IMR-90 (cell line): ENCODE measurements around the gene HS2ST1. TPM values are rescaled to one million over a fixed set of nuclear protein-coding genes. Genes with fewer than 3 reads are reported as not detected.

Experiments
- ATAC-seq: fragments of 200-7000 bp; cut with Tn5 transposase; 2 replicates; pipeline ENCODE4 v1.9.1; 2020; ENCODE audit warnings: low read depth, mild to moderate bottlenecking, moderate library complexity
- BruUV-seq: library from RNA; stranded (reverse); fragments of 400-500 nt; replicated peaks from 2 replicates; lab custom pipeline; 2021; lab: Mats Ljungman, UMichigan
- CTCF ChIA-PET: fragments of 300-600 bp; formaldehyde crosslinking; extraction: SDS; loops from one replicate; lab custom pipeline; 2021; ENCODE audit warnings: antibody characterized with exemption; lab: Yijun Ruan, JAX
- POLR2A ChIA-PET: fragments of 300-600 bp; sonication (Branson Sonifier 250); formaldehyde crosslinking; loops from one replicate; lab custom pipeline; 2022; ENCODE audit warnings: antibody characterized with exemption; ENCODE audit not compliant: unreplicated experiment; lab: Charles Lee
- DNase-seq: peaks from one replicate; pipeline ENCODE4 v3.0.0; 2013
- H2AFZ ChIP-seq: replicated peaks from 2 replicates; pipeline ENCODE3; 2013; ENCODE audit warnings: low read length, mild to moderate bottlenecking; ENCODE audit not compliant: poor library complexity
- H2AK5ac ChIP-seq: 2 replicates; pipeline ENCODE4 v1.6.1; 2013; ENCODE audit warnings: low read depth, low read length, inconsistent platforms
- H2AK9ac ChIP-seq: replicated peaks from 2 replicates; pipeline ENCODE3; 2013; ENCODE audit warnings: mild to moderate bottlenecking, low read depth, low read length, moderate library complexity; ENCODE audit not compliant: poor library complexity
- H2BK120ac ChIP-seq: 2 replicates; pipeline ENCODE4 v1.6.1; 2013; ENCODE audit warnings: low read depth, low read length, inconsistent platforms
- H2BK15ac ChIP-seq: 3 replicates; pipeline ENCODE4 v1.6.1; 2013; ENCODE audit warnings: low read depth, low read length, inconsistent platforms
- H2BK20ac ChIP-seq: 2 replicates; pipeline ENCODE4 v1.6.1; 2013; ENCODE audit warnings: low read depth, mild to moderate bottlenecking, inconsistent platforms, low read length, moderate library complexity
- H2BK5ac ChIP-seq: 2 replicates; pipeline ENCODE4 v1.6.1; 2013; ENCODE audit warnings: mild to moderate bottlenecking, low read depth, low read length, inconsistent platforms; ENCODE audit not compliant: poor library complexity, severe bottlenecking
- H3K14ac ChIP-seq: replicated peaks from 2 replicates; pipeline ENCODE4 v1.6.1; 2013; ENCODE audit warnings: low read depth, low read length, inconsistent platforms
- H3K18ac ChIP-seq: 2 replicates; pipeline ENCODE4 v1.6.1; 2013; ENCODE audit warnings: low read depth, low read length, control low read depth
- H3K23ac ChIP-seq: 2 replicates; pipeline ENCODE4 v1.6.1; 2013; ENCODE audit warnings: low read depth, low read length, inconsistent platforms
- H3K27ac ChIP-seq: 2 replicates; pipeline ENCODE4 v1.5.1; 2013; ENCODE audit warnings: mild to moderate bottlenecking, control low read depth, low read length; ENCODE audit not compliant: insufficient read depth
- H3K27me3 ChIP-seq: 2 replicates; pipeline ENCODE4 v1.6.1; 2013; ENCODE audit warnings: low read length; ENCODE audit not compliant: control insufficient read depth, insufficient read depth
- H3K36me3 ChIP-seq: 2 replicates; pipeline ENCODE4 v1.6.1; 2013; ENCODE audit warnings: low read length, mixed read lengths; ENCODE audit not compliant: control insufficient read depth, insufficient read depth
- H3K4ac ChIP-seq: 2 replicates; pipeline ENCODE4 v1.6.1; 2013; ENCODE audit warnings: low read depth, low read length, inconsistent platforms
- H3K4me1 ChIP-seq: 2 replicates; pipeline ENCODE4 v1.6.1; 2013; ENCODE audit warnings: low read length, mixed read lengths; ENCODE audit not compliant: control insufficient read depth, insufficient read depth
- H3K4me2 ChIP-seq: 2 replicates; pipeline ENCODE4 v1.6.1; 2013; ENCODE audit warnings: low read depth, mild to moderate bottlenecking, control low read depth, low read length, moderate library complexity
- H3K4me3 ChIP-seq: 2 replicates; pipeline ENCODE4 v1.5.1; 2013; ENCODE audit warnings: low read depth, mild to moderate bottlenecking, control low read depth, low read length, moderate library complexity; ENCODE audit not compliant: insufficient read depth
- H3K56ac ChIP-seq: 2 replicates; pipeline ENCODE4 v1.6.1; 2013; ENCODE audit warnings: low read length, inconsistent platforms; ENCODE audit not compliant: insufficient read depth; ENCODE audit errors: extremely low read depth
- H3K79me1 ChIP-seq, 2 experiments: 2 replicates each; pipeline ENCODE4 v1.6.1; 2013; ENCODE audit warnings: low read length in 2 of 2, inconsistent platforms in 1 of 2, low read depth in 1 of 2
- H3K9ac ChIP-seq: 2 replicates; pipeline ENCODE4 v1.6.1; 2013; ENCODE audit warnings: low read depth, low read length, control low read depth
- H3K9me1 ChIP-seq: 2 replicates; pipeline ENCODE4 v1.6.1; 2013; ENCODE audit warnings: low read length, inconsistent platforms; ENCODE audit not compliant: insufficient read depth
- H3K9me3 ChIP-seq: 2 replicates; pipeline ENCODE4 v1.6.1; 2013; ENCODE audit warnings: low read length; ENCODE audit not compliant: control insufficient read depth, insufficient read depth
- H4K20me1 ChIP-seq: 2 replicates; pipeline ENCODE4 v1.6.1; 2013; ENCODE audit warnings: low read length, inconsistent platforms; ENCODE audit not compliant: insufficient read depth
- H4K5ac ChIP-seq: 2 replicates; pipeline ENCODE4 v1.6.1; 2013; ENCODE audit warnings: mild to moderate bottlenecking, low read depth, low read length, control low read depth
- H4K8ac ChIP-seq, 2 experiments: 2 replicates each; pipeline ENCODE4 v1.6.1; 2013; ENCODE audit warnings: low read depth in 2 of 2, low read length in 2 of 2, control low read depth in 1 of 2, inconsistent platforms in 1 of 2
- H4K91ac ChIP-seq: 2 replicates; pipeline ENCODE4 v1.6.1; 2013; ENCODE audit warnings: low read depth, low read length, inconsistent platforms; ENCODE audit not compliant: insufficient read depth
- CEBPB ChIP-seq: IDR thresholded peaks from 2 replicates; pipeline ENCODE4 v1.6.1; 2012; ENCODE audit warnings: low read depth, low read length, improper control_type of control experiment
- CHD1 ChIP-seq: IDR thresholded peaks from 2 replicates; pipeline ENCODE4 v1.6.1; 2012; ENCODE audit warnings: low read depth, low read length, improper control_type of control experiment
- CTCF ChIP-seq: conservative IDR thresholded peaks from 2 replicates; pipeline ENCODE4 v1.5.1; 2012; ENCODE audit warnings: mild to moderate bottlenecking, low read depth, low read length, improper control_type of control experiment
- ELK1 ChIP-seq: fragments of 150-350 bp; IDR thresholded peaks from 2 replicates; pipeline ENCODE4 v1.6.1; 2016; ENCODE audit warnings: low read depth, mild to moderate bottlenecking, low read length, moderate library complexity, borderline replicate concordance
- FOS ChIP-seq: fragments of 150-350 bp; IDR thresholded peaks from 2 replicates; pipeline ENCODE4 v1.6.1; 2016; ENCODE audit warnings: low read depth, low read length
- NFE2L2 ChIP-seq: fragments of 150-350 bp; IDR thresholded peaks from 2 replicates; pipeline ENCODE4 v1.6.1; 2016; ENCODE audit warnings: low read depth, mild to moderate bottlenecking, low read length
- POLR2A ChIP-seq: IDR thresholded peaks from 2 replicates; pipeline ENCODE4 v1.6.1; 2012; ENCODE audit warnings: mild to moderate bottlenecking, low read depth, low read length
- WGBS, 2 experiments: methylation state at CpG; one replicate each; pipeline versions ENCODE4 v1.1.5 to v1.1.7; 2013; ENCODE audit warnings: missing lambda C conversion rate in 2 of 2; ENCODE audit not compliant: insufficient read length in 1 of 2; ENCODE audit errors: extremely low coverage in 2 of 2; 5-methylcytosine and 5-hydroxymethylcytosine counted together
- dilution Hi-C: fragments of 300-500 bp; cut with HindIII; formaldehyde crosslinking; loops from one replicate; pipeline ENCODE4 v1.14.3; 2018; ENCODE audit warnings: low sequenced_read_pairs; ENCODE audit not compliant: unreplicated experiment
- in situ Hi-C: fragments of 300-500 bp; cut with MboI; formaldehyde crosslinking; loops from 3 replicates; pipeline ENCODE4 v1.14.3; 2019; ENCODE audit warnings: low sequenced_read_pairs, inconsistent platforms, mixed read lengths
- intact Hi-C: fragments of 100-400 bp; cut with micrococcal nuclease; formaldehyde crosslinking; loops from 2 replicates; pipeline ENCODE4 v1.10.0; 2022
- polyA plus RNA-seq, 3 experiments: library from polyadenylated mRNA; depleted of rRNA; stranded (reverse); fragments of >200 nt; gene quantifications; 2 replicates each; pipeline ENCODE4 v1.2.3, GENCODE V29; 2012; ENCODE audit warnings: low replicate concordance in 1 of 3
- total RNA-seq: library from RNA; depleted of rRNA; stranded (reverse); fragments of >200 nt; gene quantifications from 2 replicates; pipeline ENCODE4 v1.2.3, GENCODE V29; 2012
- TF ChIP-seq, protein P1 (sequence below): fragments of 150-350 bp; IDR thresholded peaks from 2 replicates; pipeline ENCODE4 v1.6.1; 2017; ENCODE audit warnings: mild to moderate bottlenecking, antibody characterized with exemption, low read length, low read depth

The HS2ST1 gene
- total and polyA plus RNA-seq, 2 of the 4 experiments (the other 2 are of a cell fraction), result 7.8 to 13.1 TPM

GRCh38 chr1:87121711-87122163 lies 207.3 kb downstream of the HS2ST1 start:
- POLR2A ChIA-PET, result no interaction called here
- 0 out of 2 replicates have a peak overlapping the region, but pooled peaks have one; percentile 13 for H4K91ac ChIP-seq
- H2AK9ac ChIP-seq, result no peak overlapping the region
- H3K18ac ChIP-seq, result peak overlapping the region; percentile 2; the same call in 1 of the 2 replicates
- H2AFZ ChIP-seq, result peak overlapping the region; percentile 65
- peak overlapping the region; percentile 10; the same call in 1 of the 2 replicates for H4K5ac ChIP-seq
- H4K8ac ChIP-seq, result peak overlapping the region in 1 of 2 experiments; percentile 35; a peak in 1 of 4 replicates
- H3K4me3 ChIP-seq, result no peak overlapping the region
- peak overlapping the region; percentile 32; the same call in 1 of the 2 replicates for H3K4ac ChIP-seq
- H3K27ac ChIP-seq, result peak overlapping the region; percentile 40; the same call in 1 of the 2 replicates
- H3K27me3 ChIP-seq, result no peaks in the 10 kb centered on the region
- H4K20me1 ChIP-seq, result no peaks in the 10 kb centered on the region
- no peaks in the 10 kb centered on the region for H3K9me3 ChIP-seq
- intact Hi-C loops (loop anchor here (5.0 kb wide), 1 partner anchor 1576 kb away; no protein-coding TSS in a partner anchor), in situ Hi-C loops (no loop called here), dilution Hi-C loops (no loop called here)
- CTCF ChIA-PET, result interaction anchor here (1.3 to 1.5 kb wide), 3 partner anchors 10 to 38 kb away, joined by 3 to 5 read pairs (median 4); no protein-coding TSS in a partner anchor
- no peak overlapping the region for H2BK5ac ChIP-seq
- no peaks in the 10 kb centered on the region; the same call in 1 of the 2 replicates for H3K9me1 ChIP-seq
- no peak overlapping the region for H2BK15ac ChIP-seq
- peak overlapping the region; percentile 61 for H2BK120ac ChIP-seq
- H3K9ac ChIP-seq, result no peak overlapping the region
- no peak overlapping the region for H3K23ac ChIP-seq
- WGBS, 2 experiments, result no CpG with 5 or more reads among the region's 7 CpGs
- H2BK20ac ChIP-seq, result peak overlapping the region; percentile 27; the same call in 1 of the 2 replicates
- H3K4me2 ChIP-seq, result peak overlapping the region; percentile 6; the same call in 1 of the 2 replicates
- BruUV-seq, result no TSS peak
- H3K36me3 ChIP-seq, result no peaks in the 10 kb centered on the region
- ATAC-seq, result peak; percentile 85
- peak overlapping the region; percentile 65; the same call in 1 of the 2 replicates for H3K14ac ChIP-seq
- peaks cover 6% of the 10 kb centered on the region for H3K4me1 ChIP-seq
- TF ChIP-seq CHD1, result no peak
- TF ChIP-seq, protein P1, sequence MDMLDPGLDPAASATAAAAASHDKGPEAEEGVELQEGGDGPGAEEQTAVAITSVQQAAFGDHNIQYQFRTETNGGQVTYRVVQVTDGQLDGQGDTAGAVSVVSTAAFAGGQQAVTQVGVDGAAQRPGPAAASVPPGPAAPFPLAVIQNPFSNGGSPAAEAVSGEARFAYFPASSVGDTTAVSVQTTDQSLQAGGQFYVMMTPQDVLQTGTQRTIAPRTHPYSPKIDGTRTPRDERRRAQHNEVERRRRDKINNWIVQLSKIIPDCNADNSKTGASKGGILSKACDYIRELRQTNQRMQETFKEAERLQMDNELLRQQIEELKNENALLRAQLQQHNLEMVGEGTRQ, result no peak
- no peak for TF ChIP-seq CEBPB
- TF ChIP-seq ELK1, result no peak
- no peak for TF ChIP-seq POLR2A
- no peak for TF ChIP-seq NFE2L2
- TF ChIP-seq CTCF, result no peak
- TF ChIP-seq FOS, result no peak
- DNase-seq, result peak; percentile 25
- H3K56ac ChIP-seq, result no peak overlapping the region
- H2AK5ac ChIP-seq, result no peak overlapping the region
- H3K79me1 ChIP-seq, result no peaks in the 10 kb centered on the region
